PC-3 (cell line): ENCODE data around the gene PHLDA3. TPM values are rescaled to one million over a fixed set of nuclear protein-coding genes. Genes with fewer than 3 reads are reported as not detected.

Experiments
- ATAC-seq: fragments of 200-7000 bp; cut with Tn5 transposase; 2 replicates; pipeline ENCODE4 v1.9.1; 2020; ENCODE audit warnings: mild to moderate bottlenecking, moderate library complexity
- BruUV-seq: library from RNA; stranded (reverse); fragments of 400-500 nt; replicated peaks from 2 replicates; lab custom pipeline; 2021; lab: Mats Ljungman, UMichigan
- CTCF ChIA-PET: fragments of 300-600 bp; sonication (Branson Sonifier 250); formaldehyde crosslinking; loops from one replicate; lab custom pipeline; 2022; ENCODE audit warnings: antibody characterized with exemption; lab: Charles Lee
- POLR2A ChIA-PET: fragments of 300-600 bp; sonication (Branson Sonifier 250); formaldehyde crosslinking; loops from one replicate; lab custom pipeline; 2022; ENCODE audit warnings: antibody characterized with exemption; ENCODE audit not compliant: unreplicated experiment; lab: Charles Lee
- DNase-seq: peaks from one replicate; pipeline ENCODE4 v3.0.0-alpha.2; 2015
- H2AFZ ChIP-seq: fragments of 300-600 bp; sonication (generic); 2 replicates; pipeline ENCODE4 v1.6.0; 2016; ENCODE audit warnings: antibody characterized with exemption, low read length
- H3F3A ChIP-seq: fragments of 300-600 bp; sonication (generic); one replicate; pipeline ENCODE4 v1.6.0; 2017; ENCODE audit warnings: antibody characterized with exemption, low read length, control low read depth, mild to moderate bottlenecking; ENCODE audit not compliant: unreplicated experiment
- H3K27ac ChIP-seq: fragments of 300-600 bp; sonication (generic); 2 replicates; pipeline ENCODE4 v1.5.1; 2016; ENCODE audit warnings: mild to moderate bottlenecking, low read length
- H3K27me3 ChIP-seq: fragments of 300-600 bp; sonication (generic); 2 replicates; pipeline ENCODE4 v1.6.1; 2016; ENCODE audit warnings: low read length, mixed read lengths
- H3K36me3 ChIP-seq: fragments of 300-600 bp; sonication (generic); 2 replicates; pipeline ENCODE4 v1.6.1; 2016; ENCODE audit warnings: low read depth, mixed run types, low read length, mixed read lengths
- H3K4me1 ChIP-seq: fragments of 300-600 bp; sonication (generic); 2 replicates; pipeline ENCODE4 v1.5.1; 2016; ENCODE audit warnings: low read length; ENCODE audit not compliant: insufficient read depth
- H3K4me2 ChIP-seq: fragments of 300-600 bp; sonication (generic); 2 replicates; pipeline ENCODE4 v1.6.0; 2016; ENCODE audit warnings: low read length
- H3K4me3 ChIP-seq: fragments of 300-600 bp; sonication (generic); 2 replicates; pipeline ENCODE4 v1.5.1; 2016; ENCODE audit warnings: mild to moderate bottlenecking, low read length, mixed read lengths
- H3K79me2 ChIP-seq: fragments of 300-600 bp; sonication (generic); 2 replicates; pipeline ENCODE4 v1.6.1; 2017; ENCODE audit warnings: low read length, mixed read lengths
- H3K9ac ChIP-seq: fragments of 300-600 bp; sonication (generic); 2 replicates; pipeline ENCODE4 v1.6.0; 2016; ENCODE audit warnings: mild to moderate bottlenecking, low read length
- H3K9me2 ChIP-seq: fragments of 300-600 bp; sonication (generic); replicated peaks from 2 replicates; pipeline ENCODE4 v1.6.1; 2016; ENCODE audit warnings: mixed run types, low read length, mixed read lengths
- H3K9me3 ChIP-seq: fragments of 300-600 bp; sonication (generic); 2 replicates; pipeline ENCODE4 v1.6.1; 2016; ENCODE audit warnings: low read length, mixed read lengths
- H4K20me1 ChIP-seq: fragments of 300-600 bp; sonication (generic); 2 replicates; pipeline ENCODE4 v1.6.1; 2016; ENCODE audit warnings: low read length, mixed read lengths
- EZH2 ChIP-seq: fragments of 300-600 bp; sonication (generic); IDR thresholded peaks from one replicate; pipeline ENCODE4 v1.6.1; 2017; ENCODE audit warnings: antibody characterized with exemption, mild to moderate bottlenecking, low read length; ENCODE audit not compliant: unreplicated experiment
- EZH2phosphoT487 ChIP-seq: fragments of 300-600 bp; sonication (generic); IDR thresholded peaks from 2 replicates; pipeline ENCODE4 v1.6.1; 2018; ENCODE audit warnings: mild to moderate bottlenecking, antibody characterized with exemption, low read length, borderline replicate concordance
- intact Hi-C: fragments of 100-400 bp; cut with micrococcal nuclease; formaldehyde crosslinking; loops from 2 replicates; pipeline ENCODE4 v1.9.0; 2023
- total RNA-seq: library from RNA; depleted of rRNA; stranded (reverse); fragments of >200 nt; gene quantifications from 2 replicates; pipeline ENCODE4 v1.2.3, GENCODE V29; 2014
- TF ChIP-seq, protein P1 (sequence below): fragments of 300-600 bp; sonication (generic); conservative IDR thresholded peaks from 2 replicates; pipeline ENCODE4 v1.5.1; 2017; ENCODE audit warnings: antibody characterized with exemption, low read depth, mild to moderate bottlenecking, low read length

PHLDA3 gene
- total RNA-seq, 1 experiment from 2014 or later, result 216 TPM

DNA sequence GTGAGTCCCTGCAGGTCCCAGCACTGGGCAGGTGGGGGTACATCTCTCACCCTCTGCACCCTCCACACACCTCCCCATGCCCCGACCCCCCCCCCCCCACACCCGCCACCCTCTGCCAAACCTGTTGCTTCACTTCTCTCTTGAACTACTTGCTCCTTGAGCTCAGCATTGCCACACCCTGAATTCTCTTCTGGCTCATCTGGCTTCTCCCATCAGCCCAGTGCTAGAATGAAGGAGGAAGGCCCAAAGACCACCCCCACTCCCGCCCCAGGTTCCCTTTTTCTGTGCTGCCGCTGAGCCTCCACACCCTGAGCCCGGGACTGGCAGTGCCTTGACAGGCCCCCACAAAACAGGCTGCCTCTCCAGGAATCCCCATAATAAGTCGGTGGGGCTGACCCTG lies 41.0 kb downstream of the PHLDA3 start:
- POLR2A ChIA-PET, result no interaction called here
- CTCF ChIA-PET, result interaction anchor here (0.6 to 1.6 kb wide), 2 partner anchors 20 to 81 kb away, joined by 6 to 9 read pairs; no protein-coding TSS in a partner anchor
- Histone ChIP-seq H3K79me2 (no peaks in the 10 kb centered on the region), H3K9ac (no peak overlapping the region), H3K4me2 (no peak overlapping the region), H4K20me1 (no peaks in the 10 kb centered on the region), H3F3A (no peaks in the 10 kb centered on the region), H3K9me3 (no peaks in the 10 kb centered on the region), H3K4me1 (no peaks in the 10 kb centered on the region), H3K9me2 (no peaks in the 10 kb centered on the region), H3K4me3 (no peak overlapping the region), H3K36me3 (no peaks in the 10 kb centered on the region), H3K27me3 (no peaks in the 10 kb centered on the region), H2AFZ (no peak overlapping the region), H3K27ac (no peak overlapping the region)
- DNase-seq (no peak), ATAC-seq (no peak)
- intact Hi-C loops, result no loop called here
- TF ChIP-seq, protein P1, sequence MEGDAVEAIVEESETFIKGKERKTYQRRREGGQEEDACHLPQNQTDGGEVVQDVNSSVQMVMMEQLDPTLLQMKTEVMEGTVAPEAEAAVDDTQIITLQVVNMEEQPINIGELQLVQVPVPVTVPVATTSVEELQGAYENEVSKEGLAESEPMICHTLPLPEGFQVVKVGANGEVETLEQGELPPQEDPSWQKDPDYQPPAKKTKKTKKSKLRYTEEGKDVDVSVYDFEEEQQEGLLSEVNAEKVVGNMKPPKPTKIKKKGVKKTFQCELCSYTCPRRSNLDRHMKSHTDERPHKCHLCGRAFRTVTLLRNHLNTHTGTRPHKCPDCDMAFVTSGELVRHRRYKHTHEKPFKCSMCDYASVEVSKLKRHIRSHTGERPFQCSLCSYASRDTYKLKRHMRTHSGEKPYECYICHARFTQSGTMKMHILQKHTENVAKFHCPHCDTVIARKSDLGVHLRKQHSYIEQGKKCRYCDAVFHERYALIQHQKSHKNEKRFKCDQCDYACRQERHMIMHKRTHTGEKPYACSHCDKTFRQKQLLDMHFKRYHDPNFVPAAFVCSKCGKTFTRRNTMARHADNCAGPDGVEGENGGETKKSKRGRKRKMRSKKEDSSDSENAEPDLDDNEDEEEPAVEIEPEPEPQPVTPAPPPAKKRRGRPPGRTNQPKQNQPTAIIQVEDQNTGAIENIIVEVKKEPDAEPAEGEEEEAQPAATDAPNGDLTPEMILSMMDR, result no peak
- TF ChIP-seq EZH2, result no peak
- TF ChIP-seq EZH2phosphoT487, result no peak
- BruUV-seq, result no TSS peak

DNA sequence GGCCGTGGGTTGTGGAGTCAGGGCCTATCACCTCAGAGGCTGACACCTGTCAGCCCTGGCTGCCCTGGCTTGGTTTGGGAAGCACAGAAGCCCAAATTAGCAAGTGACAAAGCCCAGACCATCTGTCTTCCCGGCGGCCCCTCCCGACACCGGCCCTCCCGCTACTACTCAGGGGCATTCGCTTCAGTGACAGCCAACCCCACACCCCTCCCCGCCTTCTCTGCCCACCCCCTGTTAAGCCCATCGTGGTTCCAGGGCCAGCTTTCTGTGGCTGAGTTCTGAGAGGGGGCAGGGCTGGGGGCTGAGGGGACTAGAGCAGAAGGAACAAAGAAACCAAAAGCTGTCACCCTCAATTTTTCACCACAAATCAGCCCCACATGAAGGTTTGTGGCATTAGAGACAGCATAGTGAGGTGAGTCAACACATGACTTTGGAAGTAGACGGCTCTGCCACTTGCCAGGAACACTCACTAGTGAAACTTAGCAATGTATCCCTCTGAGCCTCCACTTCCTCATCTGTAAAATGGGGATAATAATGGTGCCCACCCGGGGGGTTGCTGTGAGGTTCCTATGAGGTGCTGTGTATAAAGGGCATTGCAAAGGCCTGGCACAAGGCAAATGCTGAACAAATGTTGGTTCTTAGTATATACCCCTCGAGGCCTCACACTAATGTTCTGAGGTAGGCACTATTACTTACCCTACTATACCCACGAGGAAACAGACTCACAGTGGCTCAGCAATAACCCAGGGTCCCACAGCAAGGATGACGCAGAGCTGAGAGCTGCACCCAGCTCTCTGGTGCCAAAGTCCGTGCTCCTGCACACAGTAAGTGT lies 42.3 kb downstream of the PHLDA3 start:
- H3F3A ChIP-seq, result no peaks in the 10 kb centered on the region
- no TSS peak for BruUV-seq
- no peaks in the 10 kb centered on the region for H4K20me1 ChIP-seq
- no peak overlapping the region for H3K27ac ChIP-seq
- H3K9ac ChIP-seq, result no peak overlapping the region
- no peaks in the 10 kb centered on the region for H3K9me2 ChIP-seq
- ATAC-seq (no peak), DNase-seq (no peak)
- H2AFZ ChIP-seq, result no peak overlapping the region
- H3K27me3 ChIP-seq, result no peaks in the 10 kb centered on the region
- CTCF ChIA-PET, result no interaction called here
- H3K4me1 ChIP-seq, result no peaks in the 10 kb centered on the region
- TF ChIP-seq, protein P1, result no peak
- TF ChIP-seq EZH2 (no peak), EZH2phosphoT487 (no peak)
- intact Hi-C loops, result no loop called here
- H3K79me2 ChIP-seq, result no peaks in the 10 kb centered on the region
- no peaks in the 10 kb centered on the region for H3K9me3 ChIP-seq
- no peak overlapping the region for H3K4me2 ChIP-seq
- POLR2A ChIA-PET, result no interaction called here
- H3K4me3 ChIP-seq, result no peak overlapping the region
- H3K36me3 ChIP-seq, result no peaks in the 10 kb centered on the region

DNA sequence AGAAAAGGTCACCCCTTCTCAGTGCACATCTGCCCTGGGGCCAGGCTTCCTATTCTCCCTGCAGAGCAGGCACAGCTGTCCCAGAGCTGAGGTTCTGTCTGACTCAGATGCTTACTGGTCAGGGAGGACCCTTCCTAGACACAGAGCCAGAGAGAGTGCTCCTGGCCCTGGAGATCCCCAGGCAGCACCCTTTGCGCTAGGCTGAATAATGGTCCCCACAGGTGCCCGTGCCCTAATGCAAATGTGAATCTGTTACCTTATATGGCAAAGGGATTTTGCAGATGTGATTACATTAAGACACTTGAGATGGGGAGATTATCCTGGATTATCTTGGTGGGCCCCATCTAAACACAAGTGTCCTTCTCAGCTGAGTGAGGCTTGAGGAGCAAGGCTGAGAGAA lies 44.8 kb downstream of the PHLDA3 start:
- H3K27ac ChIP-seq, result no peak overlapping the region
- H2AFZ ChIP-seq, result no peak overlapping the region
- no peak overlapping the region for H3K4me3 ChIP-seq
- intact Hi-C loops, result no loop called here
- no peaks in the 10 kb centered on the region for H3K9me3 ChIP-seq
- ATAC-seq, result no peak
- H3K4me1 ChIP-seq, result no peaks in the 10 kb centered on the region
- no peaks in the 10 kb centered on the region for H3K36me3 ChIP-seq
- CTCF ChIA-PET, result no interaction called here
- DNase-seq, result no peak
- no TSS peak for BruUV-seq
- no peaks in the 10 kb centered on the region for H3K27me3 ChIP-seq
- no peaks in the 10 kb centered on the region for H4K20me1 ChIP-seq
- H3K79me2 ChIP-seq, result no peaks in the 10 kb centered on the region
- no peaks in the 10 kb centered on the region for H3F3A ChIP-seq
- H3K9me2 ChIP-seq, result no peaks in the 10 kb centered on the region
- no peak overlapping the region for H3K9ac ChIP-seq
- POLR2A ChIA-PET, result no interaction called here
- no peak overlapping the region for H3K4me2 ChIP-seq
- TF ChIP-seq EZH2phosphoT487 (no peak), EZH2 (no peak)
- TF ChIP-seq, protein P1, result no peak
